HEK293 (cell line): Measurements from ENCODE around the gene TPMT.
"Not testable (repeated sequence)": the region's sequence is repeated elsewhere in the genome, so short reads cannot be mapped to it uniquely, and the experiment has no call there.

Experiments
- CTCF ChIA-PET: fragments of 350-600 bp; formaldehyde crosslinking; extraction: SDS; loops from one replicate; lab custom pipeline; 2021; ENCODE audit warnings: antibody characterized with exemption; lab: Yijun Ruan, JAX
- POLR2A ChIA-PET: fragments of 300-600 bp; formaldehyde crosslinking; extraction: SDS; loops from one replicate; lab custom pipeline; 2020; ENCODE audit warnings: antibody characterized with exemption, inconsistent platforms; lab: Yijun Ruan, JAX
- H3K27ac ChIP-seq: fragments of 200-500 bp; sonication (Bioruptor generic); 2 replicates; pipeline ENCODE4 v1.5.1; 2014; ENCODE audit warnings: low read depth, low read length, control low read depth, inconsistent platforms; ENCODE audit errors: extremely low read depth
- H3K36me3 ChIP-seq, 2 experiments: fragments of 200-500 bp in 1 of 2; sonication (Bioruptor generic) in 1 of 2; 1 replicate in 1 of 2; 2 replicates in 1 of 2; pipeline ENCODE4 v1.5.1; 2014 to 2017; ENCODE audit warnings: inconsistent platforms in 2 of 2, low read length in 2 of 2; ENCODE audit not compliant: control insufficient read depth in 2 of 2, insufficient read depth in 1 of 2
- H3K4me1 ChIP-seq: fragments of 200-500 bp; sonication (Bioruptor generic); 2 replicates; pipeline ENCODE4 v1.5.1; 2014; ENCODE audit warnings: mild to moderate bottlenecking, low read length, inconsistent platforms; ENCODE audit not compliant: control insufficient read depth, insufficient read depth
- H3K4me3 ChIP-seq: 2 replicates; pipeline ENCODE4 v1.5.1; 2011; ENCODE audit warnings: low read depth, mild to moderate bottlenecking, control low read depth, low read length, moderate library complexity
- H3K9me3 ChIP-seq: fragments of 200-500 bp; sonication (Bioruptor generic); 2 replicates; pipeline ENCODE4 v1.5.1; 2014; ENCODE audit warnings: low read depth, low read length, inconsistent platforms; ENCODE audit not compliant: control insufficient read depth, insufficient read depth
- BCL11A ChIP-seq: fragments of 450-650 bp; formaldehyde crosslinking; IDR thresholded peaks from 2 replicates; pipeline ENCODE4 v1.5.1; 2016; ENCODE audit warnings: low read depth, missing biosample characterization, missing genetic modification characterization
- MYNN ChIP-seq: fragments of 450-650 bp; formaldehyde crosslinking; IDR thresholded peaks from 2 replicates; pipeline ENCODE4 v1.5.1; 2016; ENCODE audit warnings: missing biosample characterization, missing genetic modification characterization, borderline replicate concordance
- SCRT2 ChIP-seq: fragments of 450-650 bp; formaldehyde crosslinking; IDR thresholded peaks from 2 replicates; pipeline ENCODE4 v1.5.1; 2016; ENCODE audit warnings: missing biosample characterization, missing genetic modification characterization
- ZBTB20 ChIP-seq: fragments of 450-650 bp; formaldehyde crosslinking; IDR thresholded peaks from 2 replicates; pipeline ENCODE4 v1.5.1; 2016; ENCODE audit warnings: missing biosample characterization, missing genetic modification characterization
- ZBTB21 ChIP-seq: fragments of 450-650 bp; formaldehyde crosslinking; IDR thresholded peaks from 2 replicates; pipeline ENCODE4 v1.5.1; 2017; ENCODE audit warnings: missing biosample characterization, missing genetic modification characterization
- ZFP69B ChIP-seq: fragments of 450-650 bp; formaldehyde crosslinking; IDR thresholded peaks from 2 replicates; pipeline ENCODE4 v1.5.1; 2016; ENCODE audit warnings: missing biosample characterization, missing genetic modification characterization
- ZNF132 ChIP-seq: fragments of 450-650 bp; formaldehyde crosslinking; IDR thresholded peaks from 2 replicates; pipeline ENCODE4 v1.5.1; 2017; ENCODE audit warnings: missing biosample characterization, missing genetic modification characterization, borderline replicate concordance
- ZNF174 ChIP-seq: fragments of 450-650 bp; formaldehyde crosslinking; IDR thresholded peaks from 2 replicates; pipeline ENCODE4 v1.5.0; 2017; ENCODE audit warnings: missing biosample characterization, mild to moderate bottlenecking, missing genetic modification characterization
- ZNF175 ChIP-seq: fragments of 450-650 bp; formaldehyde crosslinking; IDR thresholded peaks from 2 replicates; pipeline ENCODE4 v1.5.1; 2016; ENCODE audit warnings: missing biosample characterization, missing genetic modification characterization
- ZNF366 ChIP-seq: fragments of 450-650 bp; formaldehyde crosslinking; conservative IDR thresholded peaks from 2 replicates; pipeline ENCODE4 v1.5.1; 2016; ENCODE audit warnings: missing biosample characterization, missing genetic modification characterization
- ZNF426 ChIP-seq: fragments of 450-650 bp; formaldehyde crosslinking; IDR thresholded peaks from 2 replicates; pipeline ENCODE4 v1.5.1; 2017; ENCODE audit warnings: missing biosample characterization, missing genetic modification characterization, mild to moderate bottlenecking, inconsistent platforms, moderate library complexity
- ZNF658 ChIP-seq: fragments of 450-650 bp; formaldehyde crosslinking; IDR thresholded peaks from 2 replicates; pipeline ENCODE4; 2016; ENCODE audit warnings: missing biosample characterization, missing genetic modification characterization
- ZNF660 ChIP-seq: fragments of 450-650 bp; IDR thresholded peaks from 2 replicates; pipeline ENCODE4 v1.5.1; 2018; ENCODE audit warnings: missing biosample characterization, mild to moderate bottlenecking, missing genetic modification characterization
- ZNF677 ChIP-seq: fragments of 450-650 bp; IDR thresholded peaks from 2 replicates; pipeline ENCODE4 v1.5.0; 2018; ENCODE audit warnings: missing biosample characterization, mild to moderate bottlenecking, missing genetic modification characterization, moderate library complexity
- ZNF768 ChIP-seq: fragments of 450-650 bp; formaldehyde crosslinking; IDR thresholded peaks from 2 replicates; pipeline ENCODE4 v1.5.1; 2018; ENCODE audit warnings: missing biosample characterization, mild to moderate bottlenecking, missing genetic modification characterization
- TF ChIP-seq, protein P1 (sequence below): fragments of 450-650 bp; IDR thresholded peaks from 2 replicates; pipeline ENCODE4 v1.5.1; 2018; ENCODE audit warnings: missing biosample characterization, missing genetic modification characterization
- TF ChIP-seq, protein P2 (sequence below): fragments of 450-650 bp; formaldehyde crosslinking; IDR thresholded peaks from 2 replicates; pipeline ENCODE4 v1.5.1; 2016; ENCODE audit warnings: missing biosample characterization, missing genetic modification characterization
- TF ChIP-seq, protein P3 (sequence below): fragments of 450-650 bp; formaldehyde crosslinking; IDR thresholded peaks from 2 replicates; pipeline ENCODE4 v1.5.1; 2016; ENCODE audit warnings: missing biosample characterization, missing genetic modification characterization

The TPMT gene

DNA sequence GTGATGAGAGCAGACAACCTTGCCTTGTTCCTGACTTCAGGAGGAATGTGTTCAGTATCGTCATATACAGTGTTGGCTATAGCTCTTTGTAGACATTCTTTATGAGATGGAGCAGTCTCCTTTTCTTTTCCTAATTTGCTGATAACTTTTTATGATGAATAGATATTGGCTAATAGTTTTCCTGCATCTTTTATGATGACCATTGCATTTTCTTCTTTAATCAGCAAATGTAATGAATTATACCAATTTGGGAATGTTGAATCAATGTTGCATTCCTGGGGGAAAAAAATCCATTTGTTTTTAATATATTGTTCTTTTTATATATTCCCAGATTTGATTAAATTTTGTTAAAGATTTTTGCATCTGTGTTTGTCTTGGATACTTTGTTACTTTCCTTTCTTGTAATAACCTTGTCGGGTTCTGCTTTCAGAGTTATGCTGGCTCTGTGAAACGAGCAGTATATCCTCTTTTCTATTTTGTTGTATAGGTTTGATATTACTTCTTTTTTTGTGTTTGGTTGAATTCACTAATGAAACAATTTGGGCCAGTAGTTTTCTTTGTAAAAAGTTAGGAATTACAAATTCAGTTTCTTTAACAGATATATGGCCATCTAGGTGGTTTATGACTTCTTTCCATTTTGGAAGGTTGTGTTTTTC lies 24.2 kb upstream of the TPMT start (continued):
- TF ChIP-seq MYNN = no peak
- no peak for TF ChIP-seq ZNF426 (tag by site-specific recombination)
- TF ChIP-seq ZNF132 (tag by site-specific recombination) = no peak
- no peak for TF ChIP-seq ZNF366
- no peak for TF ChIP-seq ZNF768 (tag by site-specific recombination)

DNA sequence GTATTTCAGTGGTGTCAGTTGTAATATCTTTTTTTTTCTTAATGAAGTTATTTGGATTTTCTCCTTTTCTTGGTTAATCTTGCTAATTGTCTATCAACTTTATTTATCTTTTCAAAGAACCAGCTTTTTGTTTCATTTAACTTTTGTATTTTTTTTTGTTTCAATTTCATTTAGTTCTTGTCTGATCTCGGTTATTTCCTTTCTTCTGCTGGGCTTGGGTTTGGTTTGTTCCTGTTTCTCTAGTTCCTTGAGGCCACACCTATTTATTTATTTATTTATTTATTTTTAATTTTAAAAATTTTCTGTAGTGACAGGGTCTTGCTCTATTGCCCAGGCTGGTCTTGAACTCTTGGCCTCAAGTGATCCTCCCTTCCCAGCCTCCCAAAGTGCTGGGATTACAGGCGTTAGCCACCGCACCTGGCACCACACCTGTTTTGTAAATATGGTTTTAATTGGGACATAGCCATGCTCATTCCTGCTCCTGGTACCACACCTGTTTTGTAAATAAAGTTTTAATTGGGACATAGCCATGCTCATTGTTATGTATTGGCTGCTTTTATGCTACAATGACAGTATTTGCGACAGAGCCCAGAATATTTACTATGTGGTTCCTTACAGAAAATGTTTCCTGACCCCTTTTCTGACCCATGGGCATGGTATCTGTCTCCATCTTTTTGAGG lies 22.5 kb upstream of the TPMT start:
- no peak overlapping the region for H3K4me3 ChIP-seq
- no peak overlapping the region for H3K27ac ChIP-seq
- ChIA-PET CTCF (no interaction called here), POLR2A (no interaction called here)
- no peaks in the 10 kb centered on the region for H3K9me3 ChIP-seq
- H3K36me3 ChIP-seq = peaks cover 5 to 8% of the 10 kb centered on the region in 2 experiments
- H3K4me1 ChIP-seq = no peaks in the 10 kb centered on the region
- TF ChIP-seq ZBTB20 (tag by site-specific recombination) (no peak), ZNF677 (tag by site-specific recombination) (no peak), SCRT2 (no peak), BCL11A (tag by site-specific recombination) (no peak), ZFP69B (tag by site-specific recombination) (no peak), ZBTB21 (tag by site-specific recombination) (no peak), ZNF175 (tag by site-specific recombination) (no peak), ZNF174 (tag by site-specific recombination) (no peak), ZNF658 (tag by site-specific recombination) (no peak), ZNF660 (tag by site-specific recombination) (no peak)
- TF ChIP-seq, protein P1, sequence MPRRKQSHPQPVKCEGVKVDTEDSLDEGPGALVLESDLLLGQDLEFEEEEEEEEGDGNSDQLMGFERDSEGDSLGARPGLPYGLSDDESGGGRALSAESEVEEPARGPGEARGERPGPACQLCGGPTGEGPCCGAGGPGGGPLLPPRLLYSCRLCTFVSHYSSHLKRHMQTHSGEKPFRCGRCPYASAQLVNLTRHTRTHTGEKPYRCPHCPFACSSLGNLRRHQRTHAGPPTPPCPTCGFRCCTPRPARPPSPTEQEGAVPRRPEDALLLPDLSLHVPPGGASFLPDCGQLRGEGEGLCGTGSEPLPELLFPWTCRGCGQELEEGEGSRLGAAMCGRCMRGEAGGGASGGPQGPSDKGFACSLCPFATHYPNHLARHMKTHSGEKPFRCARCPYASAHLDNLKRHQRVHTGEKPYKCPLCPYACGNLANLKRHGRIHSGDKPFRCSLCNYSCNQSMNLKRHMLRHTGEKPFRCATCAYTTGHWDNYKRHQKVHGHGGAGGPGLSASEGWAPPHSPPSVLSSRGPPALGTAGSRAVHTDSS = no peak
- TF ChIP-seq, protein P2, sequence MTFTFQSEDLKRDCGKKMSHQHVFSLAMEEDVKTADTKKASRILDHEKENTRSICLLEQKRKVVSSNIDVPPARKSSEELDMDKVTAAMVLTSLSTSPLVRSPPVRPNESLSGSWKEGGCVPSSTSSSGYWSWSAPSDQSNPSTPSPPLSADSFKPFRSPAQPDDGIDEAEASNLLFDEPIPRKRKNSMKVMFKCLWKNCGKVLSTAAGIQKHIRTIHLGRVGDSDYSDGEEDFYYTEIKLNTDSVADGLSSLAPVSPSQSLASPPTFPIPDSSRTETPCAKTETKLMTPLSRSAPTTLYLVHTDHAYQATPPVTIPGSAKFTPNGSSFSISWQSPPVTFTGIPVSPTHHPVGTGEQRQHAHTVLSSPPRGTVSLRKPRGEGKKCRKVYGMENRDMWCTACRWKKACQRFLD (tag by site-specific recombination) = no peak
- TF ChIP-seq, protein P3, sequence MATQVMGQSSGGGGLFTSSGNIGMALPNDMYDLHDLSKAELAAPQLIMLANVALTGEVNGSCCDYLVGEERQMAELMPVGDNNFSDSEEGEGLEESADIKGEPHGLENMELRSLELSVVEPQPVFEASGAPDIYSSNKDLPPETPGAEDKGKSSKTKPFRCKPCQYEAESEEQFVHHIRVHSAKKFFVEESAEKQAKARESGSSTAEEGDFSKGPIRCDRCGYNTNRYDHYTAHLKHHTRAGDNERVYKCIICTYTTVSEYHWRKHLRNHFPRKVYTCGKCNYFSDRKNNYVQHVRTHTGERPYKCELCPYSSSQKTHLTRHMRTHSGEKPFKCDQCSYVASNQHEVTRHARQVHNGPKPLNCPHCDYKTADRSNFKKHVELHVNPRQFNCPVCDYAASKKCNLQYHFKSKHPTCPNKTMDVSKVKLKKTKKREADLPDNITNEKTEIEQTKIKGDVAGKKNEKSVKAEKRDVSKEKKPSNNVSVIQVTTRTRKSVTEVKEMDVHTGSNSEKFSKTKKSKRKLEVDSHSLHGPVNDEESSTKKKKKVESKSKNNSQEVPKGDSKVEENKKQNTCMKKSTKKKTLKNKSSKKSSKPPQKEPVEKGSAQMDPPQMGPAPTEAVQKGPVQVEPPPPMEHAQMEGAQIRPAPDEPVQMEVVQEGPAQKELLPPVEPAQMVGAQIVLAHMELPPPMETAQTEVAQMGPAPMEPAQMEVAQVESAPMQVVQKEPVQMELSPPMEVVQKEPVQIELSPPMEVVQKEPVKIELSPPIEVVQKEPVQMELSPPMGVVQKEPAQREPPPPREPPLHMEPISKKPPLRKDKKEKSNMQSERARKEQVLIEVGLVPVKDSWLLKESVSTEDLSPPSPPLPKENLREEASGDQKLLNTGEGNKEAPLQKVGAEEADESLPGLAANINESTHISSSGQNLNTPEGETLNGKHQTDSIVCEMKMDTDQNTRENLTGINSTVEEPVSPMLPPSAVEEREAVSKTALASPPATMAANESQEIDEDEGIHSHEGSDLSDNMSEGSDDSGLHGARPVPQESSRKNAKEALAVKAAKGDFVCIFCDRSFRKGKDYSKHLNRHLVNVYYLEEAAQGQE = no peak
- TF ChIP-seq, all 188 proteins: peak for 0

DNA sequence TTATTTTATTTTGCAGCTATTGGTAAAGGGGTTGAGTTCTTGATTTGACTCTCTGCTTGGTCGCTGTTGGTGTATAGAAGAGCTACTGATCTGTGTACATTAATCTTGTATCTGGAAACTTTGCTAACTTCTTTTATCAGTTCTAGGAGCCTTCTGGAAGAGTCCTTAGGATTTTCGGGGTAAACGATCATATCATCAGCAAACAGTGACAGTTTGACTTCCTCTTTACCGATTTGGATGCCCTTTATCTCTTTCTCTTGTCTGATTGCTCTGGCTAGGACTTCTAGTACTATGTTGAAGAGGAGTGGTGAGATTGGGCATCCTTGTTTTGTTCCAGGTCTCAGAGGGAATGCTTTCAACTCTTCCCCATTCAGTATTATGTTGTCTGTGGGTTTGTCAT lies 21.3 kb upstream of the TPMT start:
- H3K4me1 ChIP-seq, CTCF ChIA-PET, POLR2A ChIA-PET, H3K36me3 ChIP-seq, H3K27ac ChIP-seq, H3K4me3 ChIP-seq, H3K9me3 ChIP-seq: not testable (repeated sequence)
